ENCODE results near the gene PRDM4. TPM values are rescaled to one million over a fixed set of nuclear protein-coding genes. Genes with fewer than 3 reads are reported as not detected.
A peak's percentile ranks its signal among the peaks of the same experiment; 100 is the strongest.

PRDM4 gene
- polyA plus RNA-seq, 1 of the 3 experiments (the other 2 are of a cell fraction) = 22.1 TPM

GRCh38 chr12:107685360-107686248 is 75.3 kb downstream of the PRDM4 start, which contains the start of gene PWP1 (continued):
- TF ChIP-seq IRF3 (IDR thresholded peaks at IDR 0.05; ENCODE audit: low read depth, low read length) = no peak
- no peak for TF ChIP-seq FOSL2 (IDR thresholded peaks at IDR 0.05; ENCODE audit: borderline replicate concordance, low read depth)
- TF ChIP-seq NFIC (IDR thresholded peaks at IDR 0.05; ENCODE audit: borderline replicate concordance) = no peak
- no peak for TF ChIP-seq GATA2 (CRISPR knock-in tag; IDR thresholded peaks at IDR 0.05)
- peak; percentile 88 for TF ChIP-seq POLR2AphosphoS5 (IDR thresholded peaks at IDR 0.05; ENCODE audit: low read depth, low read length)
- no peak; the same call in 1 of the 2 replicates for TF ChIP-seq SMC3 (IDR thresholded peaks at IDR 0.05; ENCODE audit: low read depth, low read length)
- TF ChIP-seq RXRA (IDR thresholded peaks at IDR 0.05; ENCODE audit: borderline replicate concordance, low read depth) = no peak
- no peak for TF ChIP-seq TEAD4 (IDR thresholded peaks at IDR 0.05; ENCODE audit: borderline replicate concordance, insufficient read depth)
- TF ChIP-seq ELF1 (IDR thresholded peaks at IDR 0.05) = peak; percentile 94
- no peak for TF ChIP-seq RCOR1 (IDR thresholded peaks at IDR 0.05; ENCODE audit: low read length)
- TF ChIP-seq REST (IDR thresholded peaks at IDR 0.05; ENCODE audit: low read depth, low read length) = no peak
- TF ChIP-seq JUND (IDR thresholded peaks at IDR 0.05) = no peak
- peak; percentile 100 for TF ChIP-seq MXI1 (IDR thresholded peaks at IDR 0.05; ENCODE audit: low read depth, low read length)
- no peak for TF ChIP-seq ZBTB33 (IDR thresholded peaks at IDR 0.05; ENCODE audit: borderline replicate concordance, low read depth)
- TF ChIP-seq MEF2A (IDR thresholded peaks at IDR 0.05; ENCODE audit: borderline replicate concordance, low read depth) = no peak
- peak; percentile 76 for TF ChIP-seq CHD2 (IDR thresholded peaks at IDR 0.05; ENCODE audit: low read length, partially characterized antibody)
- TF ChIP-seq FOXM1 (IDR thresholded peaks at IDR 0.05; ENCODE audit: low read depth) = no peak
- peak; percentile 91 for TF ChIP-seq TAF1 (IDR thresholded peaks at IDR 0.05; ENCODE audit: borderline replicate concordance, low read depth, low read length)
- no peak for TF ChIP-seq TCF12 (IDR thresholded peaks at IDR 0.05)
- no peak for TF ChIP-seq USF2 (IDR thresholded peaks at IDR 0.05; ENCODE audit: borderline replicate concordance, low read depth, low read length)
